DOHH2 (cell line): ENCODE data around the gene FSCN2.

Experiments
- CTCF ChIP-seq: fragments of 200-600 bp; sonication (generic); IDR thresholded peaks from one replicate; pipeline ENCODE4 v1.5.1; 2014; ENCODE audit warnings: antibody characterized with exemption, mild to moderate bottlenecking, low read depth, low read length; ENCODE audit not compliant: poor library complexity, severe bottlenecking
- EZH2phosphoT487 ChIP-seq: fragments of 200-600 bp; sonication (generic); IDR thresholded peaks from 2 replicates; pipeline ENCODE4 v1.6.1; 2017; ENCODE audit warnings: borderline replicate concordance, mild to moderate bottlenecking, antibody characterized with exemption, low read length, moderate library complexity, mixed read lengths

- TF ChIP-seq CTCF (no peak), EZH2phosphoT487 (no peak)
These were observed 16.3 kb downstream of the FSCN2 start for GRCh38 chr17:81544281-81544974.
